ENCODE results near the gene TBC1D1. TPM values are rescaled to one million over a fixed set of nuclear protein-coding genes. Genes with fewer than 3 reads are reported as not detected.

Gene TBC1D1
- total RNA-seq, 1 donor: 101 TPM

DNA sequence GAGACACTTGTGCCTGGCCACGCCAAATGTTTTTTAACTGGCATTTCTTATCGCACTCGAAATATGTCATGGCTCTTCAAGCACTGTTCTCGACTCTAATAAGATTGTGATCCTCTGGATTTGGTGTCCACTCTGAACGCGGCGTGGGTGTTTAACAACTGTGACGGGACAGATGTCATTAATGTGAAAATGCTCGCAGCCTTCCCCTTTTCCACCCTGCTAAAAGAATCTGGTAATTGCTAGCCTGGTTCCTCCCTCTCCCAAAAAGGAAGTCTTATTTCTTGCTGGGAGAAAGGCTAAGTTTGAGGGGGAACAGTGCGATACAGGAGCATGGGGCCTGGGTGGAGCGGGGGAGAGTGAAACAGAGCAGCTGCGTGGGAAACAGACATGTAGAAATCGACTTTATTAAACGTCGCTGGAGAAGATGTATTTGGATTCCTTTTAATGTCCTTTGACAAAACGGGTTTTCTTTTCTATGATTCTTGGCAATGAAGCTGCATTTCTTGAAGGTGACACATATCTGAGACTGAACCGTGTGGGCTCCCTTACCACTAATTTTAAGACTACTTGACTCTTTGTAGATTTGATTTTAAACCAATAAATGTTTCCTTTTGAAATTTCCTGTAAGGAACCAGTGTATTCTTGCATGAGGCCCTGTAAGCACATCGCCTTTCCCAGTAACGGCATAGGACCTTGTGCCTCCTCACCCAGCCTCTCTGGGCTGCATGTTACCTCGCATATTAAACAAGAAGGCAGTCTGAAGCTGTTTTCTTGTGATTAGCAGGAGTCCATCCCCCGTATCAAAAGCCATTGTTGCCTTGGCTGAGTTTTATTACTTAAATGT is 17.8 kb downstream of the TBC1D1 start:
- peak; percentile 58 for DNase-seq (ENCODE audit: low read depth)
- no peak overlapping the region for H3K4me3 ChIP-seq (ENCODE audit: low read depth, low read length)
- TF ChIP-seq, protein P1, sequence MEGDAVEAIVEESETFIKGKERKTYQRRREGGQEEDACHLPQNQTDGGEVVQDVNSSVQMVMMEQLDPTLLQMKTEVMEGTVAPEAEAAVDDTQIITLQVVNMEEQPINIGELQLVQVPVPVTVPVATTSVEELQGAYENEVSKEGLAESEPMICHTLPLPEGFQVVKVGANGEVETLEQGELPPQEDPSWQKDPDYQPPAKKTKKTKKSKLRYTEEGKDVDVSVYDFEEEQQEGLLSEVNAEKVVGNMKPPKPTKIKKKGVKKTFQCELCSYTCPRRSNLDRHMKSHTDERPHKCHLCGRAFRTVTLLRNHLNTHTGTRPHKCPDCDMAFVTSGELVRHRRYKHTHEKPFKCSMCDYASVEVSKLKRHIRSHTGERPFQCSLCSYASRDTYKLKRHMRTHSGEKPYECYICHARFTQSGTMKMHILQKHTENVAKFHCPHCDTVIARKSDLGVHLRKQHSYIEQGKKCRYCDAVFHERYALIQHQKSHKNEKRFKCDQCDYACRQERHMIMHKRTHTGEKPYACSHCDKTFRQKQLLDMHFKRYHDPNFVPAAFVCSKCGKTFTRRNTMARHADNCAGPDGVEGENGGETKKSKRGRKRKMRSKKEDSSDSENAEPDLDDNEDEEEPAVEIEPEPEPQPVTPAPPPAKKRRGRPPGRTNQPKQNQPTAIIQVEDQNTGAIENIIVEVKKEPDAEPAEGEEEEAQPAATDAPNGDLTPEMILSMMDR (IDR thresholded peaks at IDR 0.05; ENCODE audit: insufficient read depth, low read depth, low read length): no peak

DNA sequence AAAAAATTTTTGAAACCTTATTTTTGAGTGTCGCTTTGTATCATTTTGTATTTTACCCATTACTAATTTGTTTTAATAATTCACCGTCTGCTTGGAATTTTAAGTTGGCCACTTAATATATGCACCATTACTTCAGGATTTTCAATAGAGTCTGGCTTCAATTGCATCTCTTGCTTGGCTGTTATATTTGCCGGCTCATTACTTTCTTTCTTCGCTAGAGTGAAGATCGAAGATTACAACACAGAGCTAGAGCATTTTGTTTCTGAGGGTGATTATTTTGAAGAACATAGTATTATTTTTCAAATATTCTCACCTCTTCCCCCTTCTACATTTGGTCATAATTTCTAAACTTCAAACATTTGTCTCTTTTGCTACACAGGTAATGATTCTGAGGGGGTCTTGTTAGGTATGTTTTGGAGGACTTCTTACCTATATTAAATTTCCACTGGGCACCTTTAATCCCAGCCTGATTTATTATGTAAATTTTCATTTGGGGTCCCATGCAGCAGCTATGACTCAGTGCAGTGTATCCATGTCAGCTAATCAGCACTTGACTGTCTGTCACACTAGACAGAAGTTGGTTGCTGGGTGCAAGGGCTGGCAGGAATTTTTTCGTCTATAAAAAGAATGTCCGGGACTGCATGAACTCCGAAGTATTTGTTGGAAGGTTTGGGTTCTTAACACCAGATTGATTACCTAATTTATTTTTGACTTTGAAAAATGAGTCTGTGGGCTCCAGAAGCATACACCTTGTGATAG is 18.6 kb downstream of the TBC1D1 start:
- DNase-seq (ENCODE audit: low read depth): no peak
- H3K4me3 ChIP-seq (ENCODE audit: low read depth, low read length): no peak overlapping the region
- TF ChIP-seq, protein P1 (IDR thresholded peaks at IDR 0.05; ENCODE audit: insufficient read depth, low read depth, low read length): no peak

DNA sequence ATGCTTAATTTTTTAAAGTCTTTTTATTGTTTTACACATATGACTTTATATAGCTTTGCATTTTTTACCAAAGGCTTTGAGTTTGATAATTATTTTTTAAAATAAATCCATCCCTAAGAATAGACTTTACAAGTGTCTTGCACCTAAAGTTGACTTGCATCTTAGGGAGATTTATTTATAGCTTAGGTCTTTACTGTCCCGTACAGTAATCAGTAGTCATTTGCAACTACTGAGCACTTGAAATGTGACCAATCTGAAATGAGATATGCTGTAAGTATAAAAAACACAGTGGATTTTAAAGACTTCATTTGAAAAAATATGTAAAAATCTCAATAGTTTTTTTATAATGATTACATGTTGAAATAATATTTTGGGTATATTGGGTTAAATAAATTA is 19.2 kb downstream of the TBC1D1 start:
- TF ChIP-seq, protein P1 (IDR thresholded peaks at IDR 0.05; ENCODE audit: insufficient read depth, low read depth, low read length): no peak
- DNase-seq (ENCODE audit: low read depth): no peak

DNA sequence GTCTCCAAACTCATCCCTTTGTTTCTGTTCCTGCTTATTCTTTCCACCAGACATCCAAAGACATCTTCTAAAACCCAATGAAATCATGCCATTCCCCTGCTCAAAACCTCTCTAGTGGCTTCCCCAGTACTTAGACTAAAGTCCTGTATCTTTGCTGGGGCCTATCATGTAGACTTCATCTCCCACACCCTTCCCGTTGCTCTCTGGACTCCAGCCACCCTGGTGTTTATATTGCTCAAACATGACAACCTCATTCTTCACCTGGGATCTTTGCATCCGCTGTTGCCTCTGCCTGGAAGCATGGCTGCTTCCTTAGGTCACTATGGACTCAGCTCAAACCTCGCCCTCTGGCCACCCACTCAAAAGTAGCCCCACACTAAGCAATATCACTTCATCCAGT is 23.7 kb downstream of the TBC1D1 start:
- H3K4me3 ChIP-seq (ENCODE audit: low read depth, low read length): no peak overlapping the region
- DNase-seq (ENCODE audit: low read depth): no peak
- TF ChIP-seq, protein P1 (IDR thresholded peaks at IDR 0.05; ENCODE audit: insufficient read depth, low read depth, low read length): no peak

More for the DNA sequence above, 19.2 kb downstream of the TBC1D1 start:
- no peak overlapping the region for H3K4me3 ChIP-seq (ENCODE audit: low read depth, low read length)

DNA sequence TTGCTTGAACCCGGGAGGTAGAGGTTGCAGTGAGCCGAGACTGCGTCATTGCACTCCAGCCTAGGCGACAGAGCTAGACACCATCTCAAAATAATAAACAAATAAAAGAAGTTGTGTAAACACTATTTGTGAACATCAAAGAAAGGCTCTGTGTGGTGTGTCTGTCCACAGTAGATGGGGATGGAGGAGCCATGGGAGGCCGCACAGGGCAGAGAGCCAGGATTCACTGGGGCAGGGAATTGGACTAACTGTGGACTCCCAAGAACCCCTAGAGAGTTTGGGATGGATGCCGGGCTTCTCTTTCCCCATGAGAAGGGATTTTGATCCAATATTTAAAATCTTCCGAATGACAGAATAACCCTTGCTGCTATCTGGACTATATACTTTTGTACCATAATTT is 26.5 kb downstream of the TBC1D1 start:
- no peak overlapping the region for H3K4me3 ChIP-seq (ENCODE audit: low read depth, low read length)
- no peak for DNase-seq (ENCODE audit: low read depth)
- TF ChIP-seq, protein P1 (IDR thresholded peaks at IDR 0.05; ENCODE audit: insufficient read depth, low read depth, low read length): no peak

DNA sequence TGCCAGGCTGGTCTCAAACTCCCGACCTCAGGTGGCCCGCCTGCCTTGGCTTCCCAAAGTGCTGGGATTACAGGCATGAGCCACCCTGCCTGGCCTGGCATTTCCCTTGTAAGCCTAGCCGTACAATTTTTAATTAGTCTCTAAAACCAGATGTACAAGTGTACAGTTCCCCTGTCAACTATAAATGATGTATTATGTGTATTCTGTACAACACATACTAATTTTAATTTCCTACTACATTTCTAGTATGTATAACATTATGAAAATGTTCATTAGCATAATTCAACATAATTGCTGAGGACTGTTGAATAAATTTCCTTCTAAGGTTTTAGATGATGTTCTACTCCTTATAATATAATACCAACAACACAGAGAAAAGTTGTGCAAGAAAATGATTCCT is 27.8 kb downstream of the TBC1D1 start:
- H3K4me3 ChIP-seq (ENCODE audit: low read depth, low read length): no peak overlapping the region
- no peak for DNase-seq (ENCODE audit: low read depth)
- TF ChIP-seq, protein P1 (IDR thresholded peaks at IDR 0.05; ENCODE audit: insufficient read depth, low read depth, low read length): no peak
